HEK293 (cell line): ENCODE measurements around the gene ABHD10.

Experiments
- CTCF ChIA-PET: fragments of 350-600 bp; formaldehyde crosslinking; extraction: SDS; loops from one replicate; lab custom pipeline; 2021; ENCODE audit warnings: antibody characterized with exemption; lab: Yijun Ruan, JAX
- POLR2A ChIA-PET: fragments of 300-600 bp; formaldehyde crosslinking; extraction: SDS; loops from one replicate; lab custom pipeline; 2020; ENCODE audit warnings: antibody characterized with exemption, inconsistent platforms; lab: Yijun Ruan, JAX
- H3K27ac ChIP-seq: fragments of 200-500 bp; sonication (Bioruptor generic); 2 replicates; pipeline ENCODE4 v1.5.1; 2014; ENCODE audit warnings: low read depth, low read length, control low read depth, inconsistent platforms; ENCODE audit errors: extremely low read depth
- H3K36me3 ChIP-seq, 2 experiments: fragments of 200-500 bp in 1 of 2; sonication (Bioruptor generic) in 1 of 2; 1 replicate in 1 of 2; 2 replicates in 1 of 2; pipeline ENCODE4 v1.5.1; 2014 to 2017; ENCODE audit warnings: inconsistent platforms in 2 of 2, low read length in 2 of 2; ENCODE audit not compliant: control insufficient read depth in 2 of 2, insufficient read depth in 1 of 2
- H3K4me1 ChIP-seq: fragments of 200-500 bp; sonication (Bioruptor generic); 2 replicates; pipeline ENCODE4 v1.5.1; 2014; ENCODE audit warnings: mild to moderate bottlenecking, low read length, inconsistent platforms; ENCODE audit not compliant: control insufficient read depth, insufficient read depth
- H3K4me3 ChIP-seq: 2 replicates; pipeline ENCODE4 v1.5.1; 2011; ENCODE audit warnings: low read depth, mild to moderate bottlenecking, control low read depth, low read length, moderate library complexity
- H3K9me3 ChIP-seq: fragments of 200-500 bp; sonication (Bioruptor generic); 2 replicates; pipeline ENCODE4 v1.5.1; 2014; ENCODE audit warnings: low read depth, low read length, inconsistent platforms; ENCODE audit not compliant: control insufficient read depth, insufficient read depth
- EGR2 ChIP-seq: fragments of 450-650 bp; formaldehyde crosslinking; IDR thresholded peaks from 2 replicates; pipeline ENCODE4 v1.5.1; 2016; ENCODE audit warnings: low read depth, missing biosample characterization, missing genetic modification characterization
- HIC1 ChIP-seq: fragments of 450-650 bp; formaldehyde crosslinking; IDR thresholded peaks from 2 replicates; pipeline ENCODE4 v1.5.1; 2016; ENCODE audit warnings: missing biosample characterization, missing genetic modification characterization
- PRDM4 ChIP-seq: fragments of 450-650 bp; formaldehyde crosslinking; IDR thresholded peaks from 2 replicates; pipeline ENCODE4 v1.5.1; 2017; ENCODE audit warnings: missing biosample characterization, missing genetic modification characterization
- ZBTB21 ChIP-seq: fragments of 450-650 bp; formaldehyde crosslinking; IDR thresholded peaks from 2 replicates; pipeline ENCODE4 v1.5.1; 2017; ENCODE audit warnings: missing biosample characterization, missing genetic modification characterization
- ZNF10 ChIP-seq: fragments of 450-650 bp; formaldehyde crosslinking; IDR thresholded peaks from 2 replicates; pipeline ENCODE4 v1.5.1; 2017; ENCODE audit warnings: missing biosample characterization, missing genetic modification characterization
- ZNF112 ChIP-seq: fragments of 450-650 bp; formaldehyde crosslinking; IDR thresholded peaks from 2 replicates; pipeline ENCODE4 v1.5.0; 2017; ENCODE audit warnings: missing biosample characterization, missing genetic modification characterization
- ZNF121 ChIP-seq: fragments of 450-650 bp; formaldehyde crosslinking; IDR thresholded peaks from 2 replicates; pipeline ENCODE4 v1.5.1; 2016; ENCODE audit warnings: missing biosample characterization, missing genetic modification characterization
- ZNF133 ChIP-seq: fragments of 450-650 bp; formaldehyde crosslinking; IDR thresholded peaks from 2 replicates; pipeline ENCODE4 v1.5.1; 2016; ENCODE audit warnings: missing biosample characterization, missing genetic modification characterization
- ZNF16 ChIP-seq: fragments of 450-650 bp; formaldehyde crosslinking; IDR thresholded peaks from 2 replicates; pipeline ENCODE4 v1.5.1; 2016; ENCODE audit warnings: low read depth, missing biosample characterization, missing genetic modification characterization
- ZNF335 ChIP-seq: fragments of 450-650 bp; formaldehyde crosslinking; conservative IDR thresholded peaks from 2 replicates; pipeline ENCODE4 v1.5.1; 2016; ENCODE audit warnings: missing biosample characterization, missing genetic modification characterization
- ZNF426 ChIP-seq: fragments of 450-650 bp; formaldehyde crosslinking; IDR thresholded peaks from 2 replicates; pipeline ENCODE4 v1.5.1; 2017; ENCODE audit warnings: missing biosample characterization, missing genetic modification characterization, mild to moderate bottlenecking, inconsistent platforms, moderate library complexity
- ZNF514 ChIP-seq: fragments of 450-650 bp; formaldehyde crosslinking; IDR thresholded peaks from 2 replicates; pipeline ENCODE4 v1.5.1; 2016; ENCODE audit warnings: missing biosample characterization, missing genetic modification characterization
- ZNF549 ChIP-seq: fragments of 450-650 bp; IDR thresholded peaks from 2 replicates; pipeline ENCODE4 v1.5.1; 2018; ENCODE audit warnings: missing biosample characterization, missing genetic modification characterization, mild to moderate bottlenecking, inconsistent platforms, moderate library complexity
- ZNF677 ChIP-seq: fragments of 450-650 bp; IDR thresholded peaks from 2 replicates; pipeline ENCODE4 v1.5.0; 2018; ENCODE audit warnings: missing biosample characterization, mild to moderate bottlenecking, missing genetic modification characterization, moderate library complexity
- ZNF704 ChIP-seq: fragments of 450-650 bp; formaldehyde crosslinking; IDR thresholded peaks from 2 replicates; pipeline ENCODE4 v1.5.1; 2016; ENCODE audit warnings: missing biosample characterization, missing genetic modification characterization
- ZNF830 ChIP-seq: fragments of 450-650 bp; IDR thresholded peaks from 2 replicates; pipeline ENCODE4 v1.5.0; 2018; ENCODE audit warnings: missing biosample characterization, missing genetic modification characterization, low read depth, mild to moderate bottlenecking, moderate library complexity

ABHD10 gene

GRCh38 chr3:111998636-111999483 lies 20.0 kb downstream of the ABHD10 start, which contains the start of gene TAGLN3:
TAGLN3 (plus strand) TSS chr3:111998922; CDS start chr3:111999423, 501 bp downstream.
- Histone ChIP-seq H3K36me3 (peaks cover 0 to under 1% of the 10 kb centered on the region in 2 experiments; a peak in 1 of 3 replicates), H3K4me1 (no peaks in the 10 kb centered on the region), H3K9me3 (no peaks in the 10 kb centered on the region), H3K27ac (no peak within 1 kb of the TSS)
- CTCF ChIA-PET = interaction anchor here (1.8 to 2.1 kb wide), 3 partner anchors 9 to 15 kb away, joined by 9 to 13 read pairs (median 10); no protein-coding TSS in a partner anchor
- POLR2A ChIA-PET = no interaction called here
- TF ChIP-seq ZNF830 (tag by site-specific recombination) (no peak), ZNF121 (no peak)
- TF ChIP-seq, all 188 proteins: peak for 0
- H3K4me3 ChIP-seq = 0 out of 2 replicates have a peak within 1 kb of the TSS, but pooled peaks have one; percentile 3

- CTCF ChIA-PET = interaction anchor here (0.6 to 2.0 kb wide), 3 partner anchors 11 to 74 kb away, joined by 3 to 13 read pairs (median 9); no protein-coding TSS in a partner anchor
- H3K27ac ChIP-seq = no peak overlapping the region
- no peak overlapping the region for H3K4me3 ChIP-seq
- no peak for TF ChIP-seq ZNF704
- no peak for TF ChIP-seq ZNF514 (tag by site-specific recombination)
- no peak for TF ChIP-seq ZNF112 (tag by site-specific recombination)
- TF ChIP-seq ZNF16 (tag by site-specific recombination) = no peak
- TF ChIP-seq, all 188 proteins: peak for 0
- POLR2A ChIA-PET = no interaction called here
- Histone ChIP-seq H3K36me3 (no peaks in the 10 kb centered on the region), H3K9me3 (no peaks in the 10 kb centered on the region), H3K4me1 (no peaks in the 10 kb centered on the region)
Measured at GRCh38 chr3:111999484-112000324, 20.9 kb downstream of the ABHD10 start.

- CTCF ChIA-PET = interaction anchor here (1.8 to 2.0 kb wide), 2 partner anchors 11 to 13 kb away, joined by 9 to 13 read pairs; no protein-coding TSS in a partner anchor
- POLR2A ChIA-PET = no interaction called here
- H3K36me3 ChIP-seq = no peaks in the 10 kb centered on the region
- no peak overlapping the region for H3K4me3 ChIP-seq
- no peak overlapping the region for H3K27ac ChIP-seq
- no peak for TF ChIP-seq PRDM4 (tag by site-specific recombination)
- TF ChIP-seq ZBTB21 (tag by site-specific recombination) = no peak
- no peak for TF ChIP-seq ZNF677 (tag by site-specific recombination)
- no peak for TF ChIP-seq ZNF10
- no peak for TF ChIP-seq EGR2 (tag by site-specific recombination)
- TF ChIP-seq ZNF133 = no peak
- TF ChIP-seq ZNF549 (tag by site-specific recombination) = no peak
- TF ChIP-seq ZNF335 (tag by site-specific recombination) = no peak
- no peak for TF ChIP-seq ZNF426 (tag by site-specific recombination)
- no peak for TF ChIP-seq HIC1
- no peaks in the 10 kb centered on the region for H3K9me3 ChIP-seq
- H3K4me1 ChIP-seq = no peaks in the 10 kb centered on the region
Measured at GRCh38 chr3:112000367-112000771, 21.5 kb downstream of the ABHD10 start.
